Neural progenitor cell (in vitro differentiated cells): ENCODE data around the gene HTT.

Experiments used
- CTCF ChIP-seq: fragments of 200-600 bp; sonication (generic); IDR thresholded peaks from 2 replicates; pipeline ENCODE4 v1.5.1; 2017; ENCODE audit warnings: antibody characterized with exemption, mild to moderate bottlenecking
- EZH2 ChIP-seq: fragments of 200-600 bp; sonication (generic); IDR thresholded peaks from 2 replicates; pipeline ENCODE4 v1.6.1; 2017; ENCODE audit warnings: antibody characterized with exemption, mild to moderate bottlenecking, moderate library complexity
- EZH2phosphoT487 ChIP-seq: fragments of 200-600 bp; sonication (generic); IDR thresholded peaks from 2 replicates; pipeline ENCODE4 v1.6.1; 2017; ENCODE audit warnings: antibody characterized with exemption

GRCh38 chr4:3215733-3216132 is 141.3 kb downstream of the HTT start:
- TF ChIP-seq CTCF (no peak), EZH2 (no peak), EZH2phosphoT487 (no peak)
